ENCODE measurements around the gene LHFPL6. TPM values are rescaled to one million over a fixed set of nuclear protein-coding genes. Genes with fewer than 3 reads are reported as not detected.
"Not testable (repeated sequence)": the region's sequence is repeated elsewhere in the genome, so short reads cannot be mapped to it uniquely, and the experiment has no call there.

The LHFPL6 gene
- total RNA-seq, 1 donor from 2014 or later, result 24.1 TPM

DNA sequence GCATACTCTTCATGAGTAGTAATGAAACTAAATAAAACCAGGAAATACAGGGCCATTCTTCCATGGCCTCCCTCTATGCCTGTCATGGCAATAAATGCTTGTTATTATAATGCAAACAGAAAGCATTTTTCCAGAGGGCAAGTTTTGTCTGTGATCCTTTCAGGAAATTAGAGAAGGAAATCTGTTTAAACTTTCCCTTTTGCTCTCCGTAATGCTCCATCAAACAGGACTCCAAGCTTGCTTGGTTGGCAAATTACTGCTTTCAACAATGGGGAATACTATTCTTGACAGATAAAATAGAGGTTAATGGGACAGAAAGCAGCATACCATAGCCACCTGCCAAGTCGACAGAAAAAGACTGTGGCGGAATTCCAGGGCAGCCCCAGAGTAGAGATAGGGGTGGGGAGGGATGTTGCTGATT, 252.5 kb downstream of the LHFPL6 start:
- DNase-seq (ENCODE audit: low read depth, low spot score), result peak; percentile 4

DNA sequence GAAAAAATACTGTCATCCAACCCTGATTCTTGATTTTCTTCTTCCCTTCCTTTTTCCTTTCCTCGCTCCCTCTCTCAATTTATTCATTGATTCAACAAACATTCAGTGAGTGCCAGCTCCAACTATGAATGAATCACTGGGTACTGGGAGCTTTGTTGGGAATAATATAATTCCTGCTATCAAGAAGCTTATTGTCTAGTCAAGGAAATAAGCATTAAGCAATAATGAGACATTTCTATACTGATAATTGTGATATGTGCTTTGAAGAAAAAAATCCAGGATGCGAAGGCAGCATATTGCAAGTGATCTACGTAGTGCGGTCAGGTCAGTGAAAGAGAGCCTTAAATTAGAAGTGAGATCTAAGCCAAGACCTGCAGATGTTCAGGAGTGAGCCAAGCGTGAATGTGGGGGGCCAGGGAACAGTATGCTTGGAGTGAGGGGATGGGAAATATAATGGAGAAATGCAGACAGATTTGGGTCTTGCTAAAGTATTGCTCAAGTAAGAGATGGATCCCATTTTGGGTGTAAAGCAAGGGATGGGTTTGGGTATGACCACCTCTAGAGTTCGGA, 253.5 kb downstream of the LHFPL6 start:
- DNase-seq (ENCODE audit: low read depth, low spot score), result no peak

DNA sequence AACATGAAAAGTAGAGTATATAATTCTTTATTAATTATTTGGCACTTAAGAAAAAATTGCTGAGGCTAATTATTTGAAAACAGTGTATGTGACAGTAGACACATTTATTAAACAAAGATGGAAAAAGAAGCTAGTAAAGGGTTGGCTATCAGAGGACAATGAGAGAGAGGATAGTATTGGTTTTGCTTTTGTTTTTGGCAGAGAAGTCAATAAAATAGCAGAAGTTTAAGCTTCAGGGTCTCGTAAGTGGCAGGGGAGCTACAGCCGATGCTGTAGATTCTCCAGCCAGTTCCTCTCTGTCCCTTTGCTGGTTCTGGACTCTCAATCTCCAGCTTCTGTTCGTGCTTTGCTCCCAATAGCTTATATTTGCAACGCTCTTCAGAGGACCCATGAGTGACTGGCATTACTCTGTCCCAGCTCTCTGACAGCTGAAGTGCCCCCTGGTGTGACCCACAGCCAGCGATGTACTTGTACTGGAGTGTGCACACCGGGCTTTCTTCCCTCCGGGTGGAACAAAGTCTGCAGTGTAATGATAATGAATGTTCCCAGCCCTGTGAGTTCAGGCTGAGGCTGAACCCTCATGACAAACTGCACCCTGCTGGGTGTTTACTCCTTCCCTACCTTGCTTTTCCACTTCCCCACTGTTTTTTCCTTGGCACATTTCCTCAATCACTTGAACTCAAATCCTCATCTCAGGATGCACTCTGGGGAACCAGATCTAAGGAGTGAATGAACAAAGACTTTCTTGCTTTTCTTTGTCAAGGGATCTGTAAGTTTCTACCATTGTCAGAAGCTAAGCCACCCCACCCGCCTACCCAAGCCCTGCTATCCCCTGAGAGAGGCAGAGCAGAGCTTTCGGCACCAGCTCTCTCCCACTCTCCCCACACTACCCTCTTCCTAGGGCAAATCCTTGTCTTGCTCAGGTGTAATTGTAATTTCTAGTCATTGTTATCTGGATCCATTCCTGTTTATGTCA, 254.8 kb downstream of the LHFPL6 start:
- no peak for DNase-seq (ENCODE audit: low read depth, low spot score)

DNA sequence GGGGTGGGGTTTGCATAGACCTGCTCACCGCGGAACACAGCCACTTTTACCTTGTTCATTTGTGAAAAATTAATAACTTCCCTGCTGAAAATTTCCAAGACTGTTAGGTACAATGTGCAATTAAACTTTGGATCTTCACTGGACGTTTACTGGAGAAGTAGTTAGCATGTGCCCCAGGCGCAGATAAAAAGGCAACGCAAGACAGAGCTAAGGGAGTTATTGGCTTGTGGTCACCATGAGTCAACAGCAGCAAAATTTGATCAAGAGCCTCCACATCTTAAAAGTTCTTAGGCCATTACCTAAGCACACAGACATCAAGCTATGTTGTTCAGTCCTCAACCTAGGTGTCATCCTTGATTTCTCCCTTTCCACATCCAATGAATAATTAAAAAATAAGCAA, 257.0 kb downstream of the LHFPL6 start:
- DNase-seq (ENCODE audit: low read depth, low spot score), result no peak

DNA sequence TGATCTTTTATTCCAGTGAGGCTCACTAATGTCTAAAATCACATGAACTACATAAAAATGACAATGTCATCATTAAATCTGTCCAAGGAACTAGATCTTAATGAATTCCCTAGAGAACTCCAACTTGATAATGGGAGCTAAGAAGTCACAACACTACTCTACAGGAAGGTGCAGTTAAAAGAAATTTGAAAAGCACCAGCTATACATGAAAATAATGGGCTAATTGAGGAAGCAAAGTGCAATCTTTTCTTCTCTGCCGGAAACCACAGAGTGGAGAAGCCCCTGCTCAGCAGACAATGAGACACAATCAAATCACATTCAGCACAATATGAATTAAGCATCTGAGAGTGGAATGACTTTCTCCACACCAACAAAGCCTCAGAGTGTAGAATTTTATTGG, 261.7 kb downstream of the LHFPL6 start:
- no peak for DNase-seq (ENCODE audit: low read depth, low spot score)

DNA sequence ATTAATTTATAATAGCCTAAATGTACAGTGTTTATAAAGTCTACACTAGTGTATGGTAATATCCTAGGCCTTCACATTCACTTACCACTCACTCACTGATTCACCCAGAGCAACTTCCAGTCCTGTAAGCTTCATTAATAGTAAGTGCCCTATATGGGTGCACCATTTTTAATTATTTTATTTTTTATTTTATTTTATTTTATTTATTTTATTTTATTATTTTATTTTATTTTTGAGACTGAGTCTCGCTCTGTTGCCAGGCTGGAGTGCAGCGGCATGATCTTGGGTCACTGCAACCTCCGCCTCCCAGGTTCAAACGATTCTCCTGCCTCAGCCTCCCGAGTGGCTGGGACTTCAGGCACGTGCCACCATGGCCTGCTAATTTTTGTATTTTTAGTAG, 264.9 kb downstream of the LHFPL6 start:
- DNase-seq (ENCODE audit: low read depth, low spot score), result not testable (repeated sequence)

DNA sequence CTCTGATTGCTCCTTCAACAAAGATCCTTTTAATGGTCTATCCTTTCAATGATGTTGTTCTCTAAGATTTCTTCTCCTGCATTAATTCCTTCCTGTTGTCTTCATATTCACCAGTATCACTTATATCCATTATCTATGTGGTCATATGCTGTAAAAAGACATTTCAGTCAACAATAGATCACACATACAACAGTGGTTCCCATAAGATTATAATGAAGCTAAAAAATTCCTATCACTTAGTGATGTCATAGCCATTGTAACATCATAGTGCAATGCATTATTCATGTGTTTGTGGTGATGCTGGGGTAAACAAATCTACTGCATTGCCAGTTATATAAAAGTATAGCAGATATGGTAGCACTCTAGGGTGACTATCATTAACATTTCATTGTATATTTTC, 266.1 kb downstream of the LHFPL6 start:
- DNase-seq (ENCODE audit: low read depth, low spot score), result no peak

DNA sequence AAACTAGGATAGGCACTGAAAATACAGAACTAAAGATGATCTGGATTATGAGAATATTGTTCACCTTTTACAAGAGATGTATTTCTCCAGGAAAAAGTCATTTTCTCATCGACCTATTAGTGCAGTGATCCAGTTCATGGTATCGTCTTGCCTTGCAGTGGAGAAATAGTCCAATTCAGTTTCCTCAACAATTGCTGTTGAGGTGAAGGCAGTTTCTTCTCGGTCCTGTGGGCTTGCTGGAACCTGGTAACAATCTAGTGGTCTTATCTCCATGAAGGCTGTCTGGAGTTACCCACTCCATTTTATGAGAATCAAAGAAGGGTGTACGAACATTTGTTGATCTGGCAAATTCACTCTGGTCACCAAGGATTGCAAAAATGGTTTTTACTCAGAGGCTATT, 266.8 kb downstream of the LHFPL6 start:
- no peak for DNase-seq (ENCODE audit: low read depth, low spot score)

DNA sequence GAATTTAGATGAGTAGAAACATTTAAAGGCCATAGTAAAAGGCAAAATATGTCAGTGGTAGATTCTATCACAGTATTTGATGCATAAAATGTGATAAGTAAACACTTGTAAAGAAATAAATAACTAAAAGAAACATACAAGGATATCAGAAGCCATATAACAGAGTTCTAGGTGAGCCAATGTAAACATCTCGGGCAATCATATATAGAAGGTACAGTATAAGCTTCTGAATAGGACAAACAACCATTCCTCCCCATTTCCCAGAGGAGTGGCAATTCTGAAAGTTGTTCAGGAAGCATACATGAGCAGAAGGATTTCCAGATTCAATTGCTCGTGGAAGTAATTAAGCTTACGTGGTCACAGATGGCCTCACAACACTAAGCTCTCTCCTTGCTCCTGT, 267.3 kb downstream of the LHFPL6 start:
- DNase-seq (ENCODE audit: low read depth, low spot score), result no peak

DNA sequence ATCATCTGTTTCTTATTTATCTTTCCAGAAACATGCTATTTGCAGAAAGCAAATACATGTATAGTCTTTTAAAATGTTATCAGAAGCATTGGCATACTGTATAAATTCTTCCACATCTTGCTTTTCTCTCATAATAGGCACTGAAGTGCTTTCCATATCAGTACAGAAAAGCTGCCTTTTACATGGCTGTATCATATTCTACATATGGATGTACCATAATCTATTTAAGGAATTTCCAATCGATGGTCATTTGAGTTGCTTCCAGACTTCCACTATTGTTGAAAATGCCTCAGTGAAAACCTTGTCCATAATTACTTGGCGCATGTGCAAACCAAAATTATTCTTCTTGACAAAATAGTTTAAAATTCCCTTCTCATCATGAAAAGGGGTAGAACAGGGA, 272.5 kb downstream of the LHFPL6 start:
- no peak for DNase-seq (ENCODE audit: low read depth, low spot score)

DNA sequence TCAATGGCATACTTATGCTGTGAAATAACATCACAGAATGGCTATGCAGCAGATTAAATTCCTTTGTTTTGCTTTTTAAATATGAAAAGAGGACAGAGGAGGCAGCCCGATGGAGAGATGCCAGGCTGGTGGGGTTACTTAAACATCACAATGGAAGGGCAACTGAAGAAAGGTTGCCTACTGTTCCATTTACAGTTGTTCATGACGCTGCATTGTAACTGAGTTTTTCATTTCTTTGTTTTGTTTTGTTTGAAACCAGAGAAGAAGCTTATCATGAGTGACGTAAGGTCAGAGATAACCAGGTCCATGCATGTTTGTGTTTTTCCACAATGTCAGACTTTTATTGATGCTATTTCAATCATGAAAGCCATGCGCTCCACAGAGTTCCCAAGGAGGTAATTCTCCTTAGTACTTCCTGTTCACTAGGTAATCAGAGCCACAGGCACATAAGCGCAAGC, 273.8 kb downstream of the LHFPL6 start:
- no peak for DNase-seq (ENCODE audit: low read depth, low spot score)

DNA sequence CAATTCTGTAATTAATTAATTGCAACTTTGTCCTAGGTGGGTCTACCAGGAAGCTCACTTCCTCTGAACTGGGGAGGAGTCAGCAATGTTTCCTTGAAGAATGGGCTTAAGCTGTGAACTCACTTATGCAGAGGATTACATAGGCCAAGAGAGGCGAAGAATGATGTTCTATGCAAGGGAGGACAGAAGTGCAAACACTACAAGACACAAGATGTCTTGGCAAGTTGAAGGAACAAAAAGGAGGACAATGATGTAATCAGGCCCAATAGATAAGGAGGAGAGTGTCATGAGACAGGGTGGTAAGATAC, 275.9 kb downstream of the LHFPL6 start:
- no peak for DNase-seq (ENCODE audit: low read depth, low spot score)

DNA sequence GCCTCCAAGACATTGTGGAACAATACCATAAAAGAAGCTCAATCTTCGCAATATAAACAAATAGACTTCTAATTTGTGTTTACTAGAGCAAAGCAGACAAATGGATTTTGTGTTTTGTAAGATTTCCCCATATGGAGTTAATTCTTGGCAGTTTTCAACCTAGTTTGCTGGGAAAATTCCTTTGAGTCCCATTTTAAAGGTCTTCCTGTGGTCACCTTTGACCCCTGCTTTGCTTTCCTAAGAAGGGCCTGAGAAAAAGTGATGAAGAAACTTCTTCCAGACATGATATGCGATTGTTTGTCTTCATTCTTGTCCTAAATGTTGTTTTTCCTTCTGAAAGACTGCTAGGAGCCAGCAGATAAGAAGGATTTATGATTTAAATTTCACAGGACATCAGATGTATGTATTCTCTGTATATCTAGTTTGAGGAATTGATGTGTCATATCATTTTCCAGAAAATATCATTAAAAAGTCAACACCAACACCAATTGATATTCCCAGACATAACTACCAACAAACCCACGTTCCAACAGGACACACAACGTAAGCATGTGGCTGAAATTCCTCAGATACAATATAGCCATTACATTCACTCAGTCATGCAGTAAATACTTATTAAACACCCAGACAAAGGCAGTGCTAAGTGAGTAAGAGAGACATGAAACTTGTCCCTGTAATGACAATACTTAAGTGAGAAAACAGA, 276.4 kb downstream of the LHFPL6 start:
- no peak for DNase-seq (ENCODE audit: low read depth, low spot score)

DNA sequence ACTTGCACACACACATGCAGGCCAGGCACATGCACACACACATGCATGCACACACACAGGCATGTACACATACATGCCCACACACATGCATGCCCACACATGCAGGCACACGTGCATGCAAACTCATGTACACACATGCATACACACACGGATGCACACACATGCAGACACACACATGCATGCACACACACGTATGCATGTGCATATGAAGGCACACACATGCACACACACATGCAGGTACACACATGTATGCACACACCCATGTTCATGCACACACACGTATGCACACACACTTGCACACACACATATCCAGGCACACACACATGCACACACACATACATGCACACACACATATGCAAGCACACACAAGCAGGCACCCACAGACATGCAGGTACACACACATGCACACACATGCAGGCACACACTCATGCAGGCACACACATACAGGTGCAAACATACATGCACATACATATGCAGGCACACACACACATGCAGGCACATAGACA, 278.1 kb downstream of the LHFPL6 start:
- DNase-seq (ENCODE audit: low read depth, low spot score), result no peak

DNA sequence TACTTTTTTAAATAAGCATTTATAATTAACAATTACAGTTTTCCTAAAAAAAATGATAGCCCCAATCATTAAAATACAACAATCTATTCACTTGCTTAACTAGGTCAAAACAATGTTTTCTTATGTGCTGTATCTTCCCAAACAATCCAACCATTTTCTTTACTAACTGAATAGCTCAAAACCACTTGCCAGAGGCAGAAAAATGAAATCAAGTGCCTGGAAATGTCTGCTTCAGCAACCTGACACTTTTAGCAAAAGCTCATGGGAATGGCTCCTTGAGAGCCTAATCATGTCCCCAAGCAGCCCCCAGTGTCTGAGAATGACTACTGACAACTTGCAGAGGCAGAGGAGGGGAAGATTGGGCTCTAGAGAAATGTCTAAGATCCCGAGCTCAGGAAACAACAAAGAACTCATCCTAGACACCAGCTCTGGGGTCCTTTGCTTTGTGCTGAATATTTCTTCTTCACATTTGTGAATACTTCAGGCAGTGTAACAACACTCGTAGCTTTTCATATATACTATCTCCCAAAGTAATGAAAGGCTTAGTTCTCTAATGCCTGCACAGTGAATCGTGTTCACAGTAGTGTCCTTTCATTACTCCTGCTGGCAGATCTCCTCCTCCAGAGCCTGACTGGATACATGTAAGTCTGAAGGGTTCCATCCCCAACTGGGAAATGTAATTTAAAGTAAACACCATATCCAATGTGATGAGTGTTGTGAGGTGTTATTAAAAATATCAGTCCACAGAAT, 280.0 kb downstream of the LHFPL6 start:
- DNase-seq (ENCODE audit: low read depth, low spot score), result no peak

DNA sequence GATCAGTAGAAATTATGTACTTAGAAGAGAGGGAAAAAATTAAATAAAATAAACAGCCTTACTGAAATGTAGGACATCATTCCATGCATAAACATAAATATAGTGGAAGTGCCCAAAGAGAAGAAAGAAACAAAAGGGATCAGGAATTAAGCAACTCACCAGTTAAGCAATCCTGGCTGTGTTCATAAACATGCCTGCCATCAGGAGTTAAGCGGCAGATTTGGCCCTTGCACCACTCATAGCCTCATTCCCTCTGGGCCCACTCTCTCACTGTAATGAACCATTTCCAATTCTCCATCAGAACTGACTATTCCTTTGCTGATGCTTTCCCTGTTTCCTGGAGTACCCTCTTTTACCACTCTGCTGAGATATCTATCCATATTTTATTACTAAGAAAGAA, 281.4 kb downstream of the LHFPL6 start:
- no peak for DNase-seq (ENCODE audit: low read depth, low spot score)

DNA sequence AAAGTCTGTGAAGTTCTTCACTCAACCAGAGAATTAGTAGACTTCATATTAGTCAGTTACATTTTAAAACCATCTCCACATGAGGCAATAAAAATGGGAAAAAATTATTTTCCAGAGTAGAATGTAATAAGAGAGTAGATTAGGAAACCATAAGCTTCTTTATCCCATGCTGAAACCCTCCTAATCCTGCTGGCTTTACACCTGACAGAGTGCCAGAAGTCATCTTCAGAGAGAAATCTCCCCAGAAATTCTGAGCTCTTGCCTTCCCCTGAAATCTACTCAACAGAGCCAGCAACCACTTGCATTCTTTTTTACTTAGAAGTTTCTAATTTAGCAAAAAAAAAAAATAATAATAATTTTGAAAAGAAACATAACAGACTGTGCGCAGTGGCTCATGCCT, 284.8 kb downstream of the LHFPL6 start:
- DNase-seq (ENCODE audit: low read depth, low spot score), result no peak

DNA sequence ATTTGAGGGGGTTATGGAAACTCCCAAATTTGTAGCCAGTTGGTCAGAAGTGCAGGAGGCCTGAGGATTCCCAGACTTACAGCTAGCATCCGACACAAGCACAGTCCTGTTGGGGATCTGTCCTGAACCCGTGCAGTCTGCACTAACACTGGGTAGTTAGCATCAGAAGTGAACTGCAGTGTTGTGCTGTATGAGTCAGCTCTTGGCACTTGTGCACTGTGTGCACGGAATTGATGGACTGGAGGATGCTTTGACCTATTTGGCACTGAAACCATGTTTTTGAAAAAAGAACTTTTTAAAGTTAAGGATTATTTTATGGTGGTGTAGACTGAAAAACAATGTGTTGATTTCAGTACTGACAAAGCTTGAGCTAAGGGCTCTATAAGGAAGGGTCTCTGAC, 285.7 kb downstream of the LHFPL6 start:
- DNase-seq (ENCODE audit: low read depth, low spot score), result no peak

DNA sequence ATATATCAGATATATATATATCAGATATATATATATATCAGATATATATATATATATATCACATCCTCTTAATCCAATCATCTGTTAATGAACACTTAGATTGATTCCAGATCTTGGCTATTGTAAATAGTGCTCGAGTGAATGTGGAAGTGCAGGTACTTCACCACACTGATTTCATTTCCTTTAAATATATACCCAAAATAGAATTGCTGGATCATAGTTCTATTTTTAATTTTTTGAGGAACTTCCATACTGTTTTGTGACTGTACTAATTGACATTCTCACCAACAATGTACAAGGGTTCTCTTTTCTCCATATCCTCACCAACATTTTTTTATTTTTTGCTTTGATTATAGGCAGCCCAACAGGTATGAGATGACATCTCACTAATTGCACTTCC, 287.2 kb downstream of the LHFPL6 start:
- DNase-seq (ENCODE audit: low read depth, low spot score), result no peak

DNA sequence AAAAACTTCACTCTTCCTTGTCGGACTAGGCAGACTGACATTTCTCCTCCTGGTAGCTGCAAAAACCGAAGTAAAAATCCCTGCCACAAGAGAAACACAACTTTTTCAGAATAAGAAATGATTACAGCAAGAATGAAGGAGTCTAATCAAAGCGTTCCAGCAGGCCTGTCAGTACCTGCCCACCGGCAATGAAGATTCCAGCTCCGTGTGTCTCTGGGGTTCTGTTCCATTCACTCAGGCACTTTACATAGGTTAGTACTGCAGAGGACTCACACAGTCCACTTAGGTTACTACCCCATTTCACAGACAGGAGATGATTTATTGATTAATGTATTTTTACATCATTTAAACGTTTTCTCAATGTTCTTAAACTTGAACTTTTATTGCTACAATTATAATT, 289.3 kb downstream of the LHFPL6 start:
- DNase-seq (ENCODE audit: low read depth, low spot score), result no peak

DNA sequence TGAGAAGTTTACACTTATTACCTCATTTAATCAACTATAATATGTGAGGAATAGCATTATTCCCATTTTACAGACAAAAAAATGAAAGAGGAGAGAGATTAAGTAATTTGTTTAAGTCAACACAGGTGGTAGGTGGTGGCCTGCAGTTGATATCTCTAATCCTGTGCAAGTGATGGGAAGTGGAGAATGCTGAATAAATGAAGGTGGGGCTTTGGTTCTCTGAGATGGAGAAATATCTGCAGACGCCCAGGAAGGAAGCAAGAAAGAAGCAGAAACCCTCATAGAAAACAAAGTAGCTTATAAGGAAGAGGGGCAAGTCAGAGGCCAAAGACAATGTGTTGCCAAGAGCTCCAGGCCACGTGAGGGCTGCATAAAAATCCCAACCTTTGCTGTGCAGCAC, 290.4 kb downstream of the LHFPL6 start:
- DNase-seq (ENCODE audit: low read depth, low spot score), result no peak

DNA sequence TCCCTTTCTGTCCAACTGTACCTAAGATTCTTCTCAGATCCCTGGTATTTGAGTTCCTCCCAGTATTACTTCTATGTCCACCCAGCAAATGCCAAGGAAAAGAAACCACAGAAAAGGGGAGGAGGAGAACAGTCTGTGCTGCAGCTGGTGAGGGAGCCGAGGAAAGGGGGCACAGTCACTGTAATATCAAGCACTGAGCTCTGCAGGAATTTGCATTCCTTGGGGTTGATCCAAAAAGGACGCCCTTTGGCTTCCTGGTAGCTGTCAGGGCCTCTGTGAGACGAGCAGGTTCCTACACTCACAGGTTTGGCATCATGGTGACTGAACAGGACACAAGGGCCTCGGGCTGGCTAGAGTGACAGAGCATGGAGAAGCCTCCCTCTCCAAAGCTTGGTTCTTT, 291.4 kb downstream of the LHFPL6 start:
- DNase-seq (ENCODE audit: low read depth, low spot score), result no peak
